A172 (cell line): ENCODE measurements around the gene DFFB. TPM values are rescaled to one million over a fixed set of nuclear protein-coding genes. Genes with fewer than 3 reads are reported as not detected.

Experiments used
- DNase-seq: peaks from one replicate; pipeline ENCODE4 v3.0.0-alpha.2; 2015; ENCODE audit warnings: low spot score
- total RNA-seq: library from RNA; depleted of rRNA; stranded (reverse); fragments of >200 nt; shearing (Covaris generic); gene quantifications from 2 replicates; pipeline ENCODE4 v1.2.3, GENCODE V29; 2014

Gene DFFB
- total RNA-seq, 1 experiment from 2014 or later: 5.5 TPM

GRCh38 chr1:3831689-3832088 is 25.6 kb upstream of the DFFB start:
- no peak for DNase-seq

GRCh38 chr1:3834701-3835100 is 22.6 kb upstream of the DFFB start:
- no peak for DNase-seq

- peak; percentile 27 for DNase-seq
Observed at GRCh38 chr1:3836421-3836820, 20.9 kb upstream of the DFFB start.

GRCh38 chr1:3837200-3837599 is 20.1 kb upstream of the DFFB start:
- DNase-seq: no peak

- DNase-seq: no peak
Observed at GRCh38 chr1:3837685-3838084, 19.6 kb upstream of the DFFB start.

GRCh38 chr1:3838788-3839187 is 18.5 kb upstream of the DFFB start:
- DNase-seq: no peak

- no peak for DNase-seq
Observed at GRCh38 chr1:3841491-3841890, 15.8 kb upstream of the DFFB start.

- DNase-seq: no peak
Observed at GRCh38 chr1:3842912-3843311, 14.4 kb upstream of the DFFB start.

- DNase-seq: no peak
Observed at GRCh38 chr1:3846541-3846940, 10.7 kb upstream of the DFFB start.

- DNase-seq: no peak
Observed at GRCh38 chr1:3847081-3847480, 10.2 kb upstream of the DFFB start.

GRCh38 chr1:3850857-3851256 is 6.4 kb upstream of the DFFB start:
- no peak for DNase-seq

- no peak for DNase-seq
Observed at GRCh38 chr1:3851292-3851691, 6.0 kb upstream of the DFFB start.

GRCh38 chr1:3852091-3852490 is 5.2 kb upstream of the DFFB start:
- DNase-seq: no peak

GRCh38 chr1:3852711-3853485 is 4.4 kb upstream of the DFFB start:
- DNase-seq: no peak

GRCh38 chr1:3857791-3858129 is 484 bp downstream of the DFFB start:
- no peak for DNase-seq

GRCh38 chr1:3858231-3858981 is 1.1 kb downstream of the DFFB start:
- DNase-seq: no peak

GRCh38 chr1:3863231-3863935 is 6.1 kb downstream of the DFFB start:
- no peak for DNase-seq

GRCh38 chr1:3864884-3865283 is 7.6 kb downstream of the DFFB start:
- no peak for DNase-seq

- DNase-seq: no peak
Observed at GRCh38 chr1:3865606-3866160, 8.4 kb downstream of the DFFB start.

- DNase-seq: no peak
Observed at GRCh38 chr1:3868464-3869006, 11.3 kb downstream of the DFFB start.

- DNase-seq: peak; percentile 78
Observed at GRCh38 chr1:3869751-3870301, 12.6 kb downstream of the DFFB start.

GRCh38 chr1:3871451-3871805 is 14.2 kb downstream of the DFFB start:
- no peak for DNase-seq
